Calu3 (cell line): Measurements from ENCODE around the gene RMI2. TPM values are rescaled to one million over a fixed set of nuclear protein-coding genes. Genes with fewer than 3 reads are reported as not detected.

Experiments used
- Bru-seq: library from RNA; stranded (reverse); fragments of 400-500 nt; gene quantifications from one replicate; lab custom pipeline; 2021; lab: Mats Ljungman, UMichigan
- BruChase-seq, 2 experiments: library from RNA; stranded (reverse); fragments of 400-500 nt; gene quantifications; one replicate each; lab custom pipeline; 2021; lab: Mats Ljungman, UMichigan
- BruUV-seq: library from RNA; stranded (reverse); fragments of 400-500 nt; replicated peaks from 2 replicates; lab custom pipeline; 2021; lab: Mats Ljungman, UMichigan
- CTCF ChIA-PET: fragments of 300-600 bp; sonication (Branson Sonifier 250); formaldehyde crosslinking; loops from one replicate; lab custom pipeline; 2022; ENCODE audit warnings: antibody characterized with exemption; lab: Charles Lee
- DNase-seq: peaks from one replicate; pipeline ENCODE4 v3.0.0; 2022
- H3K27ac Mint-ChIP-seq: one replicate; pipeline ENCODE4 v1.8.0; 2022; ENCODE audit warnings: mixed read lengths; ENCODE audit not compliant: unreplicated experiment
- H3K27me3 Mint-ChIP-seq: one replicate; pipeline ENCODE4 v1.8.0; 2022; ENCODE audit warnings: mixed read lengths; ENCODE audit not compliant: unreplicated experiment
- H3K36me3 Mint-ChIP-seq: one replicate; pipeline ENCODE4 v1.8.0; 2022; ENCODE audit warnings: mild to moderate bottlenecking, moderate library complexity, mixed read lengths; ENCODE audit not compliant: insufficient read depth, unreplicated experiment
- H3K4me1 Mint-ChIP-seq: one replicate; pipeline ENCODE4 v1.8.0; 2022; ENCODE audit warnings: mild to moderate bottlenecking, low read depth, mixed read lengths; ENCODE audit not compliant: unreplicated experiment
- H3K4me3 Mint-ChIP-seq: one replicate; pipeline ENCODE4 v1.8.0; 2022; ENCODE audit warnings: mild to moderate bottlenecking, low read depth, moderate library complexity, mixed read lengths; ENCODE audit not compliant: unreplicated experiment
- H3K9me3 Mint-ChIP-seq: one replicate; pipeline ENCODE4 v1.8.0; 2022; ENCODE audit warnings: low read depth, mixed read lengths; ENCODE audit not compliant: unreplicated experiment
- CTCF ChIP-seq: fragments of 200-600 bp; IDR thresholded peaks from one replicate; pipeline ENCODE4 v1.8.0; 2022; ENCODE audit warnings: antibody characterized with exemption; ENCODE audit not compliant: unreplicated experiment
- intact Hi-C: fragments of 100-400 bp; cut with micrococcal nuclease; formaldehyde crosslinking; loops from one replicate; pipeline ENCODE4 v1.10.0; 2022; ENCODE audit not compliant: unreplicated experiment
- long read RNA-seq: library from polyadenylated mRNA; stranded (forward); transcript quantifications from one replicate; pipeline ENCODE4 v2.0.0, GENCODE V29; 2022
- total RNA-seq: library from RNA; stranded (reverse); gene quantifications from 2 replicates; pipeline ENCODE4 v1.2.3, GENCODE V29; 2022

RMI2 gene
- 55.4 and 63.2 TPM in 2 replicates for total RNA-seq
- percentile 46 among the genes with signal in this experiment for Bru-seq, nascent RNA
- BruChase-seq, experiment 1, labeled RNA remaining after a 6-hour chase, result percentile 49 among the genes with signal in this experiment
- BruChase-seq, experiment 2, labeled RNA remaining after a 2-hour chase, result percentile 49 among the genes with signal in this experiment
- long read RNA-seq, transcript RMI2-205 (2 exons, 818 nt), result minor isoform, 7 of 299 reads
- long read RNA-seq, transcript RMI2-201 (2 exons, 1,457 nt), result major isoform, 278 of 299 reads
- long read RNA-seq, partial matches to known transcripts, result 0 of 299 reads
- long read RNA-seq, other reads (novel, unspliced or antisense), result 13 of 299 reads

DNA sequence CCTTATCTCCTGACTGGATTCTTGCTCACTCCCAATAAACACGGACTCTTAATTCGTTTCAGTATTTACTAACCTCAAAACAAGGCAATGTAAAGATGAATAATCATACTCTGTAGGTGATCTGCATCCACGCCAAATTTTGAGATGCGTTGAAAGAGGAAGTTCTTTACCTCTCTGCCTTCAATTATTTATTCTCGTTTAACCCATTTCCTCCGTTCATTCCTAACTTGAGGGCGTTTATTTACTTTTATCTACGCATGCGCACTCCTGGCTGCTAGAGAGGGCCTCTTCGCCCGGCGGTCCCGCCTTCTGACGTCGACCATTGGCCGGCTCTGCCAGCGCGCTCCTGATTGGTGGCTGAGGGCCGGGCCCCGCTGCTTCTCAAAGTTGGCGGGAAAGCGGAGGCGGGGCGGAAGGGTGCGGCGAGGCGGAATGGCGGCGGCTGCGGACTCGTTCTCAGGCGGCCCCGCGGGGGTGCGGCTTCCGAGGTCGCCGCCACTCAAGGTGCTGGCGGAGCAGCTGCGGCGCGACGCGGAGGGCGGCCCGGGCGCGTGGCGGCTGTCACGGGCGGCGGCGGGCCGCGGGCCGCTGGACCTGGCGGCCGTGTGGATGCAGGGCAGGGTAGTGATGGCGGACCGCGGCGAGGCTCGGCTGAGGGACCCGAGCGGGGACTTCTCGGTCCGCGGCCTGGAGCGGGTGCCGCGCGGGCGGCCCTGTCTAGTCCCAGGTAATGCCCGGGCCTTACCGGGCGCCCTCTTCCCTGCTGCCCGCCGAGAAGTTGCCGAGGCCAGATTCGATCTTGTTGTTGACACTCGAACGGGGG is at the start of gene RMI2:
RMI2 (plus strand) TSS at position 420 of the 823 bp plus-strand sequence; CDS start at position 433, 13 bp downstream.
- CTCF ChIA-PET, result interaction anchor here (0.8 kb wide), 1 partner anchor 17 kb away, joined by 3 read pairs; no protein-coding TSS in a partner anchor
- peaks cover 26% of the 10 kb centered on the region for H3K36me3 Mint-ChIP-seq
- BruUV-seq, result no TSS peak
- intact Hi-C loops, result no loop called here
- no peaks in the 10 kb centered on the region for H3K27me3 Mint-ChIP-seq
- no peak for TF ChIP-seq CTCF
- DNase-seq, result peak; percentile 98
- peak within 1 kb of the TSS; percentile 85 for H3K4me3 Mint-ChIP-seq
- peaks cover 43% of the 10 kb centered on the region for H3K4me1 Mint-ChIP-seq
- peak within 1 kb of the TSS; percentile 85 for H3K27ac Mint-ChIP-seq
- no peaks in the 10 kb centered on the region for H3K9me3 Mint-ChIP-seq

GRCh38 chr16:11295672-11296071 is 49.6 kb upstream of the RMI2 start:
- no peak for DNase-seq
- Mint-ChIP-seq H3K4me3 (no peak overlapping the region), H3K27me3 (peaks cover 26% of the 10 kb centered on the region), H3K36me3 (no peaks in the 10 kb centered on the region), H3K27ac (no peak overlapping the region), H3K4me1 (peaks cover 13% of the 10 kb centered on the region), H3K9me3 (no peaks in the 10 kb centered on the region)
- TF ChIP-seq CTCF, result no peak
- CTCF ChIA-PET, result no interaction called here
- BruUV-seq, result no TSS peak
- intact Hi-C loops, result loop anchor here (5.0 kb wide), 1 partner anchor 38 kb away; the partner anchor contains the start of gene SOCS1

- no peak overlapping the region for H3K4me3 Mint-ChIP-seq
- CTCF ChIA-PET, result interaction anchor here (0.9 to 2.0 kb wide), 3 partner anchors 40 to 75 kb away, joined by 5 to 20 read pairs (median 6); partner anchors contain the start of gene SOCS1
- BruUV-seq, result no TSS peak
- intact Hi-C loops, result loop anchor here (5.0 kb wide), 1 partner anchor 39 kb away; the partner anchor contains the start of gene SOCS1
- peaks cover 13% of the 10 kb centered on the region for H3K4me1 Mint-ChIP-seq
- DNase-seq, result no peak
- no peak overlapping the region for H3K27ac Mint-ChIP-seq
- no peaks in the 10 kb centered on the region for H3K36me3 Mint-ChIP-seq
- no peaks in the 10 kb centered on the region for H3K9me3 Mint-ChIP-seq
- no peak for TF ChIP-seq CTCF
- H3K27me3 Mint-ChIP-seq, result peaks cover 20% of the 10 kb centered on the region
Observed at GRCh38 chr16:11296351-11296705, 48.9 kb upstream of the RMI2 start.
